Endometrial microvascular endothelial cells (primary cell): ENCODE measurements around the gene BPIFB1. TPM values are rescaled to one million over a fixed set of nuclear protein-coding genes. Genes with fewer than 3 reads are reported as not detected.

Experiments
- in situ Hi-C: cut with HindIII; loops from 2 replicates; pipeline ENCODE4 v1.10.0; 2017; ENCODE audit warnings: low sequenced_read_pairs, low pct_unique_long_range_greater_than_20kb; ENCODE audit errors: inconsistent ontology term
- total RNA-seq: library from RNA; depleted of rRNA; stranded (reverse); fragments of >200 nt; gene quantifications from one replicate; pipeline ENCODE4 v1.2.3, GENCODE V29; 2015; ENCODE audit errors: inconsistent ontology term

The BPIFB1 gene
- total RNA-seq, 1 donor from 2014 or later: not detected

- in situ Hi-C loops: no loop called here
Measured at GRCh38 chr20:33348136-33348937, 65.3 kb downstream of the BPIFB1 start.

GRCh38 chr20:33349493-33349892 lies 66.5 kb downstream of the BPIFB1 start:
- in situ Hi-C loops: no loop called here

DNA sequence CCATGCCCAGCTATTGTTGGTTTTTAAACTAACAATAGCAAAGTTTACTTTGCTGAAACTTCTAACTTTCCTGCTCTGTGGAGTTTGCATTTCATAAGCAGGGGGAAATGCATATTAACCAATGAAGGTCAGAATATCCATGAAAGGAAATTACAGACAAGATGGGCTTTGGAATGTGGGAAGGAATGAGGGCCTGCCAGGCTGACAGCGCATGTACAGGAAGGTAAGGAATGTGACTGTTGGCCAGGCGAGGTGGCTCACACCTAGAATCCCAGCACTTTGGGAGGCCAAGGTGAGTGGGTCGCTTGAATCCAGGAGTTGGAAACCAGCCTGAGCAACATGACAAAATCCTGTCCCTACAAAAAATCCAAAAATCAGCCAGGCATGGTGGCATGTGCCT lies 68.7 kb downstream of the BPIFB1 start:
- in situ Hi-C loops: no loop called here

GRCh38 chr20:33352258-33353012 lies 69.4 kb downstream of the BPIFB1 start:
- in situ Hi-C loops: no loop called here

- in situ Hi-C loops: no loop called here
Measured at GRCh38 chr20:33353013-33353402, 70.0 kb downstream of the BPIFB1 start.

Other genes with a start within 250 kb of the BPIFB1 start
- gene BPIFB3, start 229.3 kb upstream of the BPIFB1 start, total RNA-seq: not detected
- gene BPIFB4, start 203.6 kb upstream of the BPIFB1 start, total RNA-seq: not detected
- not detected for gene BPIFA2, start 115.1 kb upstream of the BPIFB1 start, total RNA-seq
- not detected for gene BPIFA3, start 65.9 kb upstream of the BPIFB1 start, total RNA-seq
- not detected for gene BPIFA1, start 47.2 kb upstream of the BPIFB1 start, total RNA-seq
- gene CDK5RAP1, start 118.3 kb downstream of the BPIFB1 start, total RNA-seq: 29.3 TPM
- gene SNTA1, start 160.5 kb downstream of the BPIFB1 start, total RNA-seq: 7.2 TPM
- 5.4 TPM for gene CBFA2T2, start 206.9 kb downstream of the BPIFB1 start, total RNA-seq